ENCODE results near the gene PLCB1. TPM values are rescaled to one million over a fixed set of nuclear protein-coding genes. Genes with fewer than 3 reads are reported as not detected.

The PLCB1 gene
- total RNA-seq, 4 donors from 2014 or later, result 72.9 to 115 (median 76.3) TPM

DNA sequence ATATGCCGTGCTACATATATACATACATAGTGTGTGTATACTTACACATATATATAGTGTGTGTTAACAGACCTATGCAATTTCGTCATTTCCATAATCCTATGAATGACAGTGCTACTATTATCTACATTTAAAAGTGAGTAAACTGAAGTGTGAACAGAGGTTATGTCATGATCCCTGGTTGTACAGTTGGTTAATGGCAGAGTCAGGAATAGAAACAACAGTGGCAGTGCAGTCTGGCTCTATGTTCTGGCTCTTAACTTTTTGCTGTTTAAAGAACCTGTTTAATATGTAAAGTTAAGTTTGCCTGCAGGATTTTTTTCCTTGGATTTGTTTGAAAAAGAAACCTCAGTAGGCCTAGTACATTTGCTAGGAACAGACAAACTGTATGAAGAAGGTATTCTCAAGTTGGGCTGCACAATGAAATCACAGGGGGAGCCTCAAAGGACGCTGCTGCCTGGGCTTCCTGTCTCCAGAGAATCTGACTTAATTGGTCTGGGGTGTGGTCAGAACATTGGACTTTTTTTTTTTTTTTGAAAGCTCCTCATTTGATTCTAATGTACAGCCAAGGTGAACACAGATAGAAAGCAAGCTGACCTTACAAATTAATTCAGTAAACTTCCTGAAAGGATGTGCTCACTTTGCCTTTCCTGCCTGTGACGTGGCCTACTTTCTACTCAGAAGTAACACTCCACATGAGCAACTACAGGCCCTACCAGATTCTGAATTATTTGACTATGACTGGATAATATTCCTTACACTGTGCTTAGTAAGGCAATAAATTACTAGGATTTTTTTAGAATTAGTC lies 29.4 kb downstream of the PLCB1 start:
- Histone ChIP-seq H3K4me1 (peaks cover 23 to 62% (median 57%) of the 10 kb centered on the region in 4 donors), H3K27me3 (no peaks in the 10 kb centered on the region), H3K9me3 (no peaks in the 10 kb centered on the region), H3K4me3 (no peak overlapping the region), H3K27ac (replicated peaks in 1 of 4) (peak overlapping the region; percentile 22 to 50 (median 42)), H3K36me3 (no peaks in the 10 kb centered on the region)
- no peak for DNase-seq (ENCODE audit: extremely low spot score)
- 42% methylated on average over 4 of the region's 4 CpGs for WGBS
- intact Hi-C loops (cut with DNase I), result no loop called here
- TF ChIP-seq POLR2AphosphoS5 (IDR thresholded peaks at IDR 0.05), result no peak
- no peak for TF ChIP-seq EP300 (IDR thresholded peaks at IDR 0.05)
- TF ChIP-seq, protein P1, sequence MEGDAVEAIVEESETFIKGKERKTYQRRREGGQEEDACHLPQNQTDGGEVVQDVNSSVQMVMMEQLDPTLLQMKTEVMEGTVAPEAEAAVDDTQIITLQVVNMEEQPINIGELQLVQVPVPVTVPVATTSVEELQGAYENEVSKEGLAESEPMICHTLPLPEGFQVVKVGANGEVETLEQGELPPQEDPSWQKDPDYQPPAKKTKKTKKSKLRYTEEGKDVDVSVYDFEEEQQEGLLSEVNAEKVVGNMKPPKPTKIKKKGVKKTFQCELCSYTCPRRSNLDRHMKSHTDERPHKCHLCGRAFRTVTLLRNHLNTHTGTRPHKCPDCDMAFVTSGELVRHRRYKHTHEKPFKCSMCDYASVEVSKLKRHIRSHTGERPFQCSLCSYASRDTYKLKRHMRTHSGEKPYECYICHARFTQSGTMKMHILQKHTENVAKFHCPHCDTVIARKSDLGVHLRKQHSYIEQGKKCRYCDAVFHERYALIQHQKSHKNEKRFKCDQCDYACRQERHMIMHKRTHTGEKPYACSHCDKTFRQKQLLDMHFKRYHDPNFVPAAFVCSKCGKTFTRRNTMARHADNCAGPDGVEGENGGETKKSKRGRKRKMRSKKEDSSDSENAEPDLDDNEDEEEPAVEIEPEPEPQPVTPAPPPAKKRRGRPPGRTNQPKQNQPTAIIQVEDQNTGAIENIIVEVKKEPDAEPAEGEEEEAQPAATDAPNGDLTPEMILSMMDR (IDR thresholded peaks at IDR 0.05), result no peak
- no peak for TF ChIP-seq POLR2A (IDR thresholded peaks at IDR 0.05; ENCODE audit: low read depth)

- intact Hi-C loops (cut with DNase I), result no loop called here
- H3K4me1 ChIP-seq, result peaks cover 14 to 52% (median 47%) of the 10 kb centered on the region in 4 donors
- H3K36me3 ChIP-seq, result no peaks in the 10 kb centered on the region
- WGBS, result 80% methylated on average over 2 of the region's 2 CpGs
- no peak overlapping the region for H3K4me3 ChIP-seq
- no peaks in the 10 kb centered on the region for H3K27me3 ChIP-seq
- H3K27ac ChIP-seq (replicated peaks in 1 of 4), result peak overlapping the region in 2 of 4 donors; percentile 22 to 50
- H3K9me3 ChIP-seq, result no peaks in the 10 kb centered on the region
- DNase-seq (ENCODE audit: extremely low spot score), result no peak
- TF ChIP-seq POLR2A (IDR thresholded peaks at IDR 0.05; ENCODE audit: low read depth) (no peak), POLR2AphosphoS5 (IDR thresholded peaks at IDR 0.05) (no peak), EP300 (IDR thresholded peaks at IDR 0.05) (no peak)
- TF ChIP-seq, protein P1 (IDR thresholded peaks at IDR 0.05), result no peak
Observed at GRCh38 chr20:8162610-8163009, 30.5 kb downstream of the PLCB1 start.

- H3K4me3 ChIP-seq, result no peak overlapping the region
- H3K4me1 ChIP-seq, result peaks cover 14 to 45% (median 42%) of the 10 kb centered on the region in 4 donors
- no peaks in the 10 kb centered on the region for H3K27me3 ChIP-seq
- no peaks in the 10 kb centered on the region for H3K9me3 ChIP-seq
- no peak for DNase-seq (ENCODE audit: extremely low spot score)
- WGBS, result 90% methylated on average over 4 of the region's 4 CpGs
- H3K27ac ChIP-seq (replicated peaks in 1 of 4), result no peak overlapping the region
- intact Hi-C loops (cut with DNase I), result no loop called here
- TF ChIP-seq POLR2AphosphoS5 (IDR thresholded peaks at IDR 0.05) (no peak), POLR2A (IDR thresholded peaks at IDR 0.05; ENCODE audit: low read depth) (no peak), EP300 (IDR thresholded peaks at IDR 0.05) (no peak)
- TF ChIP-seq, protein P1 (IDR thresholded peaks at IDR 0.05), result no peak
- H3K36me3 ChIP-seq, result no peaks in the 10 kb centered on the region
Observed at GRCh38 chr20:8163543-8163942, 31.5 kb downstream of the PLCB1 start.

GRCh38 chr20:8166730-8167129 lies 34.7 kb downstream of the PLCB1 start:
- Histone ChIP-seq H3K4me3 (no peak overlapping the region), H3K36me3 (no peaks in the 10 kb centered on the region), H3K9me3 (no peaks in the 10 kb centered on the region), H3K4me1 (peaks cover 7 to 38% (median 31%) of the 10 kb centered on the region in 4 donors), H3K27me3 (no peaks in the 10 kb centered on the region), H3K27ac (replicated peaks in 1 of 4) (no peak overlapping the region)
- no peak for DNase-seq (ENCODE audit: extremely low spot score)
- TF ChIP-seq, protein P1 (IDR thresholded peaks at IDR 0.05), result no peak
- TF ChIP-seq POLR2A (IDR thresholded peaks at IDR 0.05; ENCODE audit: low read depth) (no peak), EP300 (IDR thresholded peaks at IDR 0.05) (no peak), POLR2AphosphoS5 (IDR thresholded peaks at IDR 0.05) (no peak)
- intact Hi-C loops (cut with DNase I), result no loop called here
- WGBS, result 93% methylated on average over 7 of the region's 7 CpGs

Measured in esophagus muscularis mucosa (tissue), 4 donors.